ENCODE measurements around the gene DNTTIP2. TPM values are rescaled to one million over a fixed set of nuclear protein-coding genes. Genes with fewer than 3 reads are reported as not detected.

Gene DNTTIP2
- total RNA-seq, 1 experiment from 2014 or later: 50.3 TPM

GRCh38 chr1:93908394-93909145 lies 29.6 kb upstream of the DNTTIP2 start:
- BruUV-seq (replicated peaks): no TSS peak
- intact Hi-C loops (cut with micrococcal nuclease; ENCODE audit: unreplicated experiment): no loop called here
- no peak for TF ChIP-seq SIN3A (IDR thresholded peaks at IDR 0.05; ENCODE audit: borderline replicate concordance, insufficient read depth, low read depth, low read length)
- TF ChIP-seq POLR2AphosphoS5 (IDR thresholded peaks at IDR 0.05; ENCODE audit: low read depth, low read length): no peak
- TF ChIP-seq TCF7L2 (IDR thresholded peaks at IDR 0.05; ENCODE audit: low read depth, low read length): no peak
- TF ChIP-seq CTCF (IDR thresholded peaks at IDR 0.05): no peak
- Histone ChIP-seq H3K4me3 (ENCODE audit: low read depth in 2 of 2, low read length in 2 of 2) (peak overlapping the region; percentile 82 to 87), H3K9me3 (ENCODE audit: control insufficient read depth, insufficient read depth, low read depth, low read length) (no peaks in the 10 kb centered on the region), H3K4me1 (ENCODE audit: control insufficient read depth, insufficient read depth, low read length) (peaks cover 28% of the 10 kb centered on the region), H3K27ac (ENCODE audit: low read length) (peak overlapping the region; percentile 88), H3K27me3 (ENCODE audit: control insufficient read depth, insufficient read depth, low read length) (no peaks in the 10 kb centered on the region), H3K36me3 (ENCODE audit: control insufficient read depth, insufficient read depth, low read length) (peaks cover 2% of the 10 kb centered on the region; the same call in 1 of the 2 replicates)
- ChIA-PET CTCF (no interaction called here), POLR2A (interaction anchor here (0.6 kb wide), 1 partner anchor 1505 kb away, joined by 5 read pairs; no protein-coding TSS in a partner anchor)
- ATAC-seq: peak; percentile 55
- in situ Hi-C loops (cut with HindIII; ENCODE audit: low pct_unique_long_range_greater_than_20kb, low sequenced_read_pairs): no loop called here
- no peak for DNase-seq (ENCODE audit: low read depth, low spot score)

- ATAC-seq: no peak
- in situ Hi-C loops (cut with HindIII; ENCODE audit: low pct_unique_long_range_greater_than_20kb, low sequenced_read_pairs) (no loop called here), intact Hi-C loops (cut with micrococcal nuclease; ENCODE audit: unreplicated experiment) (no loop called here)
- POLR2A ChIA-PET: no interaction called here
- Histone ChIP-seq H3K27ac (ENCODE audit: low read length) (peak overlapping the region; percentile 88), H3K4me3 (ENCODE audit: low read depth in 2 of 2, low read length in 2 of 2) (peak overlapping the region; percentile 82 to 87), H3K9me3 (ENCODE audit: control insufficient read depth, insufficient read depth, low read depth, low read length) (no peaks in the 10 kb centered on the region), H3K4me1 (ENCODE audit: control insufficient read depth, insufficient read depth, low read length) (peaks cover 28% of the 10 kb centered on the region), H3K36me3 (ENCODE audit: control insufficient read depth, insufficient read depth, low read length) (peaks cover 2% of the 10 kb centered on the region; the same call in 1 of the 2 replicates), H3K27me3 (ENCODE audit: control insufficient read depth, insufficient read depth, low read length) (no peaks in the 10 kb centered on the region)
- CTCF ChIA-PET: no interaction called here
- no TSS peak for BruUV-seq (replicated peaks)
- TF ChIP-seq, protein P1, sequence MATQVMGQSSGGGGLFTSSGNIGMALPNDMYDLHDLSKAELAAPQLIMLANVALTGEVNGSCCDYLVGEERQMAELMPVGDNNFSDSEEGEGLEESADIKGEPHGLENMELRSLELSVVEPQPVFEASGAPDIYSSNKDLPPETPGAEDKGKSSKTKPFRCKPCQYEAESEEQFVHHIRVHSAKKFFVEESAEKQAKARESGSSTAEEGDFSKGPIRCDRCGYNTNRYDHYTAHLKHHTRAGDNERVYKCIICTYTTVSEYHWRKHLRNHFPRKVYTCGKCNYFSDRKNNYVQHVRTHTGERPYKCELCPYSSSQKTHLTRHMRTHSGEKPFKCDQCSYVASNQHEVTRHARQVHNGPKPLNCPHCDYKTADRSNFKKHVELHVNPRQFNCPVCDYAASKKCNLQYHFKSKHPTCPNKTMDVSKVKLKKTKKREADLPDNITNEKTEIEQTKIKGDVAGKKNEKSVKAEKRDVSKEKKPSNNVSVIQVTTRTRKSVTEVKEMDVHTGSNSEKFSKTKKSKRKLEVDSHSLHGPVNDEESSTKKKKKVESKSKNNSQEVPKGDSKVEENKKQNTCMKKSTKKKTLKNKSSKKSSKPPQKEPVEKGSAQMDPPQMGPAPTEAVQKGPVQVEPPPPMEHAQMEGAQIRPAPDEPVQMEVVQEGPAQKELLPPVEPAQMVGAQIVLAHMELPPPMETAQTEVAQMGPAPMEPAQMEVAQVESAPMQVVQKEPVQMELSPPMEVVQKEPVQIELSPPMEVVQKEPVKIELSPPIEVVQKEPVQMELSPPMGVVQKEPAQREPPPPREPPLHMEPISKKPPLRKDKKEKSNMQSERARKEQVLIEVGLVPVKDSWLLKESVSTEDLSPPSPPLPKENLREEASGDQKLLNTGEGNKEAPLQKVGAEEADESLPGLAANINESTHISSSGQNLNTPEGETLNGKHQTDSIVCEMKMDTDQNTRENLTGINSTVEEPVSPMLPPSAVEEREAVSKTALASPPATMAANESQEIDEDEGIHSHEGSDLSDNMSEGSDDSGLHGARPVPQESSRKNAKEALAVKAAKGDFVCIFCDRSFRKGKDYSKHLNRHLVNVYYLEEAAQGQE (IDR thresholded peaks at IDR 0.05; ENCODE audit: insufficient read depth in 1 of 2, low read depth in 2 of 2, low read length in 1 of 2): no peak
- TF ChIP-seq CTCF (IDR thresholded peaks at IDR 0.05) (no peak), POLR2AphosphoS5 (IDR thresholded peaks at IDR 0.05; ENCODE audit: low read depth, low read length) (no peak), SIN3A (IDR thresholded peaks at IDR 0.05; ENCODE audit: borderline replicate concordance, insufficient read depth, low read depth, low read length) (no peak), TCF7L2 (IDR thresholded peaks at IDR 0.05; ENCODE audit: low read depth, low read length) (no peak)
- DNase-seq (ENCODE audit: low read depth, low spot score): no peak
These were observed 28.7 kb upstream of the DNTTIP2 start for GRCh38 chr1:93907718-93908117.
